Endodermal cell (in vitro differentiated cells): ENCODE results near the gene PTPRN2. TPM values are rescaled to one million over a fixed set of nuclear protein-coding genes. Genes with fewer than 3 reads are reported as not detected.

ENCODE experiments used
- DNase-seq: peaks from one replicate; pipeline ENCODE4 v3.0.0-alpha.2; 2017
- H3K27ac ChIP-seq: 2 replicates; pipeline ENCODE4 v1.5.1; 2013; ENCODE audit warnings: mild to moderate bottlenecking, low read depth, low read length, moderate library complexity
- H3K27me3 ChIP-seq: 2 replicates; pipeline ENCODE4 v1.6.1; 2013; ENCODE audit warnings: mild to moderate bottlenecking, low read length, moderate library complexity; ENCODE audit not compliant: insufficient read depth, control insufficient read depth, poor library complexity, severe bottlenecking
- H3K36me3 ChIP-seq: 2 replicates; pipeline ENCODE4 v1.7.0; 2013; ENCODE audit warnings: mild to moderate bottlenecking, low read length, moderate library complexity; ENCODE audit not compliant: control insufficient read depth, insufficient read depth
- H3K4me1 ChIP-seq: one replicate; pipeline ENCODE4 v1.7.0; 2013; ENCODE audit warnings: low read length; ENCODE audit not compliant: control insufficient read depth, insufficient read depth
- H3K4me3 ChIP-seq: 2 replicates; pipeline ENCODE4 v1.5.1; 2013; ENCODE audit warnings: mild to moderate bottlenecking, low read length, moderate library complexity
- H3K9ac ChIP-seq: 2 replicates; pipeline ENCODE4 v1.6.1; 2013; ENCODE audit warnings: mild to moderate bottlenecking, low read length, moderate library complexity; ENCODE audit not compliant: poor library complexity, severe bottlenecking; ENCODE audit errors: extremely low read depth
- H3K9me3 ChIP-seq: 2 replicates; pipeline ENCODE4 v1.6.1; 2013; ENCODE audit warnings: mild to moderate bottlenecking, low read length, moderate library complexity; ENCODE audit not compliant: control insufficient read depth
- H3K27ac Mint-ChIP-seq: 2 replicates; pipeline ENCODE4 v1.8.0; 2020; ENCODE audit warnings: mixed read lengths
- H3K27me3 Mint-ChIP-seq: 2 replicates; pipeline ENCODE4 v1.8.0; 2021; ENCODE audit warnings: mild to moderate bottlenecking, mixed read lengths; ENCODE audit not compliant: insufficient read depth
- H3K36me3 Mint-ChIP-seq: 2 replicates; pipeline ENCODE4 v1.8.0; 2020; ENCODE audit warnings: low read depth, mixed read lengths
- H3K4me1 Mint-ChIP-seq: 2 replicates; pipeline ENCODE4 v1.8.0; 2020; ENCODE audit warnings: mixed read lengths
- H3K4me3 Mint-ChIP-seq: 2 replicates; pipeline ENCODE4 v1.8.0; 2020; ENCODE audit warnings: mild to moderate bottlenecking, moderate library complexity, mixed read lengths
- H3K9me3 Mint-ChIP-seq: 2 replicates; pipeline ENCODE4 v1.8.0; 2020; ENCODE audit warnings: mild to moderate bottlenecking, mixed read lengths
- WGBS, 2 experiments: methylation state at CpG; one replicate each; pipeline versions ENCODE4 v1.1.5 to v1.1.7; 2013; ENCODE audit warnings: missing lambda C conversion rate in 2 of 2, mixed read lengths in 1 of 2; ENCODE audit not compliant: insufficient coverage in 1 of 2, insufficient read length in 1 of 2; 5-methylcytosine and 5-hydroxymethylcytosine counted together
- total RNA-seq, 2 donors: library from RNA; stranded (reverse); fragmentation: NEBNext Ultra II Directional in 1 of 2; extraction: Animal tissue kit (Norgen Biotek cat#: 25700) in 1 of 2; gene quantifications; 2 replicates in 1 of 2; 3 replicates in 1 of 2; pipeline ENCODE4 v1.2.1, GENCODE V29; 2021
- TF ChIP-seq, protein P1 (sequence below): fragments of 200-600 bp; sonication (generic); conservative IDR thresholded peaks from 2 replicates; pipeline ENCODE4 v1.5.0; 2021; ENCODE audit warnings: antibody characterized with exemption, mild to moderate bottlenecking

PTPRN2 gene
- total RNA-seq, 2 donors from 2014 or later, result 0.69 to 1.2 TPM

DNA sequence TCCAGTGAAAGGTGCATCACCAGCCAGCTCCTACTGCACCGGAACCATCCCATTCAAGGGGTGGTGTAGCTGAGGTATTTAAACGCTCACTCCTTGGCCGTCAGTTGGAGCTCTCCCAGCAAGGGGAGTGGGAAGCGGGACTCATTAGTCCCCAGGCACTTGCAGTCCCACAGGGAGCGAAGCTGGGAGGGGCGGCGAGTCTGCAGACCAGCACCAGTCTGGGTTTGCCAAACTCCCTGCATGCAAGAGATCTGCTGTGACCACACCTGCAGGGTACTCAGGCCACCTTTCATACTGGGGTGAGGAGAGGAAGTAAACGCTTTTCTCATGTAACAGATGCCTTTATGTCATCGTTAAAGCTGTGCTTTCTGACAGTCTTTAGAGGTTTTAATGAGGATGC is 187.9 kb downstream of the PTPRN2 start:
- Mint-ChIP-seq H3K27ac (no peak overlapping the region), H3K36me3 (no peaks in the 10 kb centered on the region), H3K27me3 (no peaks in the 10 kb centered on the region), H3K4me3 (no peak overlapping the region), H3K4me1 (peaks cover 8% of the 10 kb centered on the region), H3K9me3 (no peaks in the 10 kb centered on the region)
- H3K27ac ChIP-seq, result no peak overlapping the region
- H3K36me3 ChIP-seq, result no peaks in the 10 kb centered on the region
- H3K4me1 ChIP-seq, result no peaks in the 10 kb centered on the region
- TF ChIP-seq, protein P1, sequence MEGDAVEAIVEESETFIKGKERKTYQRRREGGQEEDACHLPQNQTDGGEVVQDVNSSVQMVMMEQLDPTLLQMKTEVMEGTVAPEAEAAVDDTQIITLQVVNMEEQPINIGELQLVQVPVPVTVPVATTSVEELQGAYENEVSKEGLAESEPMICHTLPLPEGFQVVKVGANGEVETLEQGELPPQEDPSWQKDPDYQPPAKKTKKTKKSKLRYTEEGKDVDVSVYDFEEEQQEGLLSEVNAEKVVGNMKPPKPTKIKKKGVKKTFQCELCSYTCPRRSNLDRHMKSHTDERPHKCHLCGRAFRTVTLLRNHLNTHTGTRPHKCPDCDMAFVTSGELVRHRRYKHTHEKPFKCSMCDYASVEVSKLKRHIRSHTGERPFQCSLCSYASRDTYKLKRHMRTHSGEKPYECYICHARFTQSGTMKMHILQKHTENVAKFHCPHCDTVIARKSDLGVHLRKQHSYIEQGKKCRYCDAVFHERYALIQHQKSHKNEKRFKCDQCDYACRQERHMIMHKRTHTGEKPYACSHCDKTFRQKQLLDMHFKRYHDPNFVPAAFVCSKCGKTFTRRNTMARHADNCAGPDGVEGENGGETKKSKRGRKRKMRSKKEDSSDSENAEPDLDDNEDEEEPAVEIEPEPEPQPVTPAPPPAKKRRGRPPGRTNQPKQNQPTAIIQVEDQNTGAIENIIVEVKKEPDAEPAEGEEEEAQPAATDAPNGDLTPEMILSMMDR, result no peak
- H3K27me3 ChIP-seq, result no peaks in the 10 kb centered on the region
- DNase-seq, result no peak
- no peak overlapping the region for H3K4me3 ChIP-seq
- WGBS, 2 experiments, result 78 to 82% methylated on average over 6 to 9 of the region's 9 CpGs
- peaks cover 70% of the 10 kb centered on the region for H3K9me3 ChIP-seq
- no peak overlapping the region for H3K9ac ChIP-seq

DNA sequence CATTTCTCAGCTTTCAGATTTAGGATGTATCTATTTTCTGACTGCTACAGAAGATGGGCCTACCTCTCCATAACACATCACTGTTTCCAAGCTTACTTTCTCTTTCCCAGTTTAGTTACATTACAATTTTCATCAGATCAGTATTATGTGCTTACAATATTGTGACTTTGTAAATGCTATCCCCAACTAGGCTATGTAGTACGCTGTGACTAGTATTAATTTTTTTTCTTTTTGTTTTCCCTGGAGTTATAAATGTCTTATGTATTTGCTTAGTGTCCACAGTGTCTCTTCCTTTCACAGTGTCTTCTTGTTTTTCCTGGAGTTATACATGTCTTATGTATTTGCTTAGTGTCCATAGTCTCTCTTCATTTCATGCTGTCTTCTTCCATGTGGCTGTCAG is 188.9 kb downstream of the PTPRN2 start:
- Histone ChIP-seq H3K9me3 (peaks cover 64% of the 10 kb centered on the region), H3K27me3 (no peaks in the 10 kb centered on the region), H3K4me3 (no peak overlapping the region), H3K4me1 (no peaks in the 10 kb centered on the region), H3K27ac (no peak overlapping the region), H3K36me3 (no peaks in the 10 kb centered on the region), H3K9ac (no peak overlapping the region)
- no peaks in the 10 kb centered on the region for H3K36me3 Mint-ChIP-seq
- no peaks in the 10 kb centered on the region for H3K27me3 Mint-ChIP-seq
- H3K9me3 Mint-ChIP-seq, result no peaks in the 10 kb centered on the region
- 38% methylated on average over 1 of the region's 1 CpG; no CpG with 5 or more reads in 1 of the 2 experiments for WGBS, 2 experiments
- H3K4me3 Mint-ChIP-seq, result no peak overlapping the region
- H3K27ac Mint-ChIP-seq, result no peak overlapping the region
- DNase-seq, result no peak
- TF ChIP-seq, protein P1, result no peak
- peaks cover 8% of the 10 kb centered on the region for H3K4me1 Mint-ChIP-seq

DNA sequence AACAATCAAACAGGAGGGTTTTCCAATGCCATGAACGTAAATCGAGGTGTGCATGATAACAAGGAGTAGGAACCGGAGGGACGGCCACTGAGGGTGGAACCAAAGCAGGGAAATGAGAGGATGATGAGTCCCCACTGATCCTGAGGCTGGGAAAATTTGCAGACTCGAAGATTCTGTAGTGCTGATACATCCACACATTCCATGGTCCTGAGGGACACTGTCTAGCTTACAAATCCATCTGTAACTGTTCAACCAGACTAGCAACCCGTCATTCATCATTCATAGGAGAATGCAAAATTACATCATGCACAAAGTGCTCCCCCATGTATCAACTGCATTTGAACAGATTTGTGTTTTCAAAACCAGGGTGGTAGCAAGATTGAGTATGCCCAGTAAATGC is 189.7 kb downstream of the PTPRN2 start:
- Mint-ChIP-seq H3K36me3 (no peaks in the 10 kb centered on the region), H3K4me1 (peaks cover 8% of the 10 kb centered on the region), H3K27me3 (no peaks in the 10 kb centered on the region), H3K4me3 (no peak overlapping the region), H3K27ac (no peak overlapping the region), H3K9me3 (no peaks in the 10 kb centered on the region)
- 78 to 97% methylated on average over 5 to 6 of the region's 6 CpGs for WGBS, 2 experiments
- TF ChIP-seq, protein P1, result no peak
- no peaks in the 10 kb centered on the region for H3K36me3 ChIP-seq
- H3K27me3 ChIP-seq, result no peaks in the 10 kb centered on the region
- no peak overlapping the region for H3K27ac ChIP-seq
- no peak for DNase-seq
- no peak overlapping the region for H3K4me3 ChIP-seq
- H3K4me1 ChIP-seq, result no peaks in the 10 kb centered on the region
- no peak overlapping the region for H3K9ac ChIP-seq
- H3K9me3 ChIP-seq, result peaks cover 58% of the 10 kb centered on the region
